GM23338 (cell line): ENCODE measurements around the gene MIAT. TPM values are rescaled to one million over a fixed set of nuclear protein-coding genes. Genes with fewer than 3 reads are reported as not detected.

Source experiments
- ATAC-seq: fragments of 200-7000 bp; cut with Tn5 transposase; 3 replicates; pipeline ENCODE4 v1.9.1; 2020
- DNase-seq: peaks from one replicate; pipeline ENCODE4 v3.0.0-alpha.2; 2015; ENCODE audit warnings: low spot score
- H2AFZ ChIP-seq: fragments of 200-600 bp; sonication (generic); 2 replicates; pipeline ENCODE4 v1.8.0; 2016; ENCODE audit warnings: antibody characterized with exemption, mild to moderate bottlenecking, moderate library complexity
- H3F3A ChIP-seq: fragments of 200-600 bp; sonication (generic); replicated peaks from 2 replicates; pipeline ENCODE4 v1.8.0; 2017; ENCODE audit warnings: antibody characterized with exemption, mixed run types, low read depth
- H3K27ac ChIP-seq: fragments of 200-600 bp; sonication (generic); 2 replicates; pipeline ENCODE4 v1.6.1; 2016; ENCODE audit warnings: low read depth
- H3K27me3 ChIP-seq: fragments of 200-600 bp; sonication (generic); 2 replicates; pipeline ENCODE4 v1.8.0; 2016; ENCODE audit warnings: mild to moderate bottlenecking, mixed run types, moderate library complexity; ENCODE audit not compliant: insufficient read depth
- H3K36me3 ChIP-seq: fragments of 200-600 bp; sonication (generic); 2 replicates; pipeline ENCODE4 v1.8.0; 2016; ENCODE audit warnings: mild to moderate bottlenecking; ENCODE audit not compliant: insufficient read depth
- H3K4me1 ChIP-seq: fragments of 200-600 bp; sonication (generic); 2 replicates; pipeline ENCODE4 v1.8.0; 2016; ENCODE audit warnings: mild to moderate bottlenecking, moderate library complexity; ENCODE audit not compliant: insufficient read depth
- H3K4me2 ChIP-seq: fragments of 200-600 bp; sonication (generic); 2 replicates; pipeline ENCODE4 v1.7.1; 2017; ENCODE audit warnings: mixed run types
- H3K4me3 ChIP-seq: fragments of 200-600 bp; sonication (generic); 2 replicates; pipeline ENCODE4 v1.6.1; 2016; ENCODE audit warnings: mixed run types
- H3K79me2 ChIP-seq: fragments of 200-600 bp; sonication (generic); replicated peaks from 2 replicates; pipeline ENCODE4 v1.8.0; 2017; ENCODE audit warnings: mild to moderate bottlenecking; ENCODE audit not compliant: insufficient read depth
- H3K9me2 ChIP-seq: fragments of 200-600 bp; sonication (generic); 2 replicates; pipeline ENCODE4 v1.8.0; 2017; ENCODE audit not compliant: insufficient read depth
- H4K20me1 ChIP-seq: fragments of 200-600 bp; sonication (generic); replicated peaks from 2 replicates; pipeline ENCODE4 v1.8.0; 2017; ENCODE audit warnings: mild to moderate bottlenecking; ENCODE audit not compliant: insufficient read depth
- H3K27ac Mint-ChIP-seq: 2 replicates; pipeline ENCODE4 v1.8.0; 2020; ENCODE audit warnings: inconsistent platforms, mild to moderate bottlenecking, moderate library complexity, mixed read lengths
- H3K27me3 Mint-ChIP-seq: 3 replicates; pipeline ENCODE4 v1.8.0; 2022; ENCODE audit warnings: low read depth, mild to moderate bottlenecking, moderate library complexity, mixed read lengths, inconsistent platforms; ENCODE audit not compliant: insufficient read depth, poor library complexity
- H3K36me3 Mint-ChIP-seq: 3 replicates; pipeline ENCODE4 v1.8.0; 2021; ENCODE audit warnings: low read depth, mild to moderate bottlenecking, inconsistent platforms, moderate library complexity, mixed read lengths
- H3K4me1 Mint-ChIP-seq: 3 replicates; pipeline ENCODE4 v1.8.0; 2020; ENCODE audit warnings: mild to moderate bottlenecking, inconsistent platforms, mixed read lengths
- H3K4me3 Mint-ChIP-seq: 3 replicates; pipeline ENCODE4 v1.8.0; 2021; ENCODE audit warnings: moderate library complexity, mild to moderate bottlenecking, inconsistent platforms, mixed read lengths
- H3K9me3 Mint-ChIP-seq: 3 replicates; pipeline ENCODE4 v1.8.0; 2020; ENCODE audit warnings: moderate library complexity, mild to moderate bottlenecking, inconsistent platforms, mixed read lengths
- CREB1 ChIP-seq: fragments of 250-450 bp; sonication (Bioruptor Pico); IDR thresholded peaks from 2 replicates; pipeline ENCODE4 v1.5.0; 2020; ENCODE audit warnings: low read depth, mild to moderate bottlenecking, moderate library complexity
- CTCF ChIP-seq, 2 experiments: fragments of 200-600 bp in 1 of 2; sonication (generic) in 1 of 2; conservative IDR thresholded peaks; 2 replicates each; pipeline versions ENCODE4 v1.5.1 to v1.6.1; 2016 to 2017; ENCODE audit warnings: antibody characterized with exemption in 2 of 2, low read depth in 2 of 2, mild to moderate bottlenecking in 2 of 2, moderate library complexity in 1 of 2
- ETS1 ChIP-seq: IDR thresholded peaks from 2 replicates; pipeline ENCODE4 v1.6.1; 2016; ENCODE audit warnings: antibody characterized with exemption
- EZH2 ChIP-seq: fragments of 200-600 bp; sonication (generic); IDR thresholded peaks from one replicate; pipeline ENCODE4 v1.8.0; 2017; ENCODE audit warnings: antibody characterized with exemption, mild to moderate bottlenecking, low read depth; ENCODE audit not compliant: unreplicated experiment
- EZH2phosphoT487 ChIP-seq: fragments of 200-600 bp; sonication (generic); IDR thresholded peaks from one replicate; pipeline ENCODE4 v1.8.1; 2018; ENCODE audit warnings: antibody characterized with exemption; ENCODE audit not compliant: unreplicated experiment
- JUNB ChIP-seq: IDR thresholded peaks from one replicate; pipeline ENCODE4 v1.6.1; 2016; ENCODE audit warnings: antibody characterized with exemption; ENCODE audit not compliant: unreplicated experiment
- NANOG ChIP-seq: IDR thresholded peaks from 2 replicates; pipeline ENCODE4 v1.6.1; 2016; ENCODE audit warnings: antibody characterized with exemption, borderline replicate concordance
- POLR2AphosphoS5 ChIP-seq: IDR thresholded peaks from 2 replicates; pipeline ENCODE4 v1.6.1; 2016; ENCODE audit warnings: antibody characterized with exemption, low read depth
- STAT1 ChIP-seq: IDR thresholded peaks from one replicate; pipeline ENCODE4 v1.6.1; 2016; ENCODE audit warnings: antibody characterized with exemption; ENCODE audit not compliant: unreplicated experiment
- ZNF114 ChIP-seq: fragments of 250-450 bp; sonication (Bioruptor Pico); IDR thresholded peaks from 2 replicates; pipeline ENCODE4 v1.5.0; 2020; ENCODE audit warnings: mild to moderate bottlenecking, moderate library complexity
- ZNF331 ChIP-seq: fragments of 250-450 bp; sonication (Bioruptor Pico); IDR thresholded peaks from 2 replicates; pipeline ENCODE4 v1.5.0; 2020; ENCODE audit warnings: low read depth, mild to moderate bottlenecking, moderate library complexity
- polyA plus RNA-seq: library from polyadenylated mRNA; unstranded; fragments of >200 nt; fragmentation: Nextera tagmentation; extraction: Ambion mirVana; gene quantifications from 2 replicates; pipeline ENCODE4 v1.2.1, GENCODE V29; 2016
- total RNA-seq: library from RNA; depleted of rRNA; stranded (reverse); fragments of >200 nt; shearing (Covaris generic); gene quantifications from 2 replicates; pipeline ENCODE4 v1.2.3, GENCODE V29; 2014
- TF ChIP-seq, protein P1 (sequence below): IDR thresholded peaks from one replicate; pipeline ENCODE4 v1.6.1; 2018; ENCODE audit warnings: antibody characterized with exemption; ENCODE audit not compliant: unreplicated experiment
- TF ChIP-seq, protein P2 (sequence below): fragments of 250-450 bp; sonication (Bioruptor Pico); IDR thresholded peaks from 2 replicates; pipeline ENCODE4 v1.5.0; 2020; ENCODE audit warnings: mild to moderate bottlenecking, moderate library complexity

The MIAT gene
- total and polyA plus RNA-seq, 2 experiments from 2014 or later, result 10.0 to 63.6 TPM

DNA sequence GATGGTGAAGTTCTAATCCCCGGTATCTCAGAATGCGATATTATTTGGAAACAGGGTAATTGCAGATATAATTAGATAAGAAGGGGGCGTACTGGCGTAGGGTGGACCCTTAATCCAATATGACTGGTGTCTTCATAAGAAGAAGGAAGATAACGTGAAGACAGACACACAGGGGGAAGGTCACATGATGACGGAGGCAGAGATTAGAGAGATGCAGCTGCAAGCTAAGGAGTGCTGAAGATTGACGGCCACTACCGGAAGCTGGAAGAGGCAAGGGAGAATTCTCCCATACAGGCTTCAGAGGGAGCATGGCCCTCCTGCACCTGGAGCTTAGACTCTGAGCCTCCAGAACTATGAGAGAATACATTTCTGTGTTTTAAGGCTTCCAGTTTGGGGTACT lies 54.8 kb downstream of the MIAT start:
- TF ChIP-seq NANOG (no peak), ETS1 (no peak), ZNF331 (CRISPR knock-in tag) (no peak), CTCF (conservative IDR thresholded peaks at IDR 0.05; ENCODE audit: low read depth in 2 of 2) (no peak), JUNB (no peak), STAT1 (no peak), CREB1 (CRISPR knock-in tag) (no peak), EZH2 (no peak), EZH2phosphoT487 (no peak), POLR2AphosphoS5 (no peak), ZNF114 (CRISPR knock-in tag) (no peak)
- TF ChIP-seq, protein P1, sequence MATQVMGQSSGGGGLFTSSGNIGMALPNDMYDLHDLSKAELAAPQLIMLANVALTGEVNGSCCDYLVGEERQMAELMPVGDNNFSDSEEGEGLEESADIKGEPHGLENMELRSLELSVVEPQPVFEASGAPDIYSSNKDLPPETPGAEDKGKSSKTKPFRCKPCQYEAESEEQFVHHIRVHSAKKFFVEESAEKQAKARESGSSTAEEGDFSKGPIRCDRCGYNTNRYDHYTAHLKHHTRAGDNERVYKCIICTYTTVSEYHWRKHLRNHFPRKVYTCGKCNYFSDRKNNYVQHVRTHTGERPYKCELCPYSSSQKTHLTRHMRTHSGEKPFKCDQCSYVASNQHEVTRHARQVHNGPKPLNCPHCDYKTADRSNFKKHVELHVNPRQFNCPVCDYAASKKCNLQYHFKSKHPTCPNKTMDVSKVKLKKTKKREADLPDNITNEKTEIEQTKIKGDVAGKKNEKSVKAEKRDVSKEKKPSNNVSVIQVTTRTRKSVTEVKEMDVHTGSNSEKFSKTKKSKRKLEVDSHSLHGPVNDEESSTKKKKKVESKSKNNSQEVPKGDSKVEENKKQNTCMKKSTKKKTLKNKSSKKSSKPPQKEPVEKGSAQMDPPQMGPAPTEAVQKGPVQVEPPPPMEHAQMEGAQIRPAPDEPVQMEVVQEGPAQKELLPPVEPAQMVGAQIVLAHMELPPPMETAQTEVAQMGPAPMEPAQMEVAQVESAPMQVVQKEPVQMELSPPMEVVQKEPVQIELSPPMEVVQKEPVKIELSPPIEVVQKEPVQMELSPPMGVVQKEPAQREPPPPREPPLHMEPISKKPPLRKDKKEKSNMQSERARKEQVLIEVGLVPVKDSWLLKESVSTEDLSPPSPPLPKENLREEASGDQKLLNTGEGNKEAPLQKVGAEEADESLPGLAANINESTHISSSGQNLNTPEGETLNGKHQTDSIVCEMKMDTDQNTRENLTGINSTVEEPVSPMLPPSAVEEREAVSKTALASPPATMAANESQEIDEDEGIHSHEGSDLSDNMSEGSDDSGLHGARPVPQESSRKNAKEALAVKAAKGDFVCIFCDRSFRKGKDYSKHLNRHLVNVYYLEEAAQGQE, result no peak
- TF ChIP-seq, protein P2, sequence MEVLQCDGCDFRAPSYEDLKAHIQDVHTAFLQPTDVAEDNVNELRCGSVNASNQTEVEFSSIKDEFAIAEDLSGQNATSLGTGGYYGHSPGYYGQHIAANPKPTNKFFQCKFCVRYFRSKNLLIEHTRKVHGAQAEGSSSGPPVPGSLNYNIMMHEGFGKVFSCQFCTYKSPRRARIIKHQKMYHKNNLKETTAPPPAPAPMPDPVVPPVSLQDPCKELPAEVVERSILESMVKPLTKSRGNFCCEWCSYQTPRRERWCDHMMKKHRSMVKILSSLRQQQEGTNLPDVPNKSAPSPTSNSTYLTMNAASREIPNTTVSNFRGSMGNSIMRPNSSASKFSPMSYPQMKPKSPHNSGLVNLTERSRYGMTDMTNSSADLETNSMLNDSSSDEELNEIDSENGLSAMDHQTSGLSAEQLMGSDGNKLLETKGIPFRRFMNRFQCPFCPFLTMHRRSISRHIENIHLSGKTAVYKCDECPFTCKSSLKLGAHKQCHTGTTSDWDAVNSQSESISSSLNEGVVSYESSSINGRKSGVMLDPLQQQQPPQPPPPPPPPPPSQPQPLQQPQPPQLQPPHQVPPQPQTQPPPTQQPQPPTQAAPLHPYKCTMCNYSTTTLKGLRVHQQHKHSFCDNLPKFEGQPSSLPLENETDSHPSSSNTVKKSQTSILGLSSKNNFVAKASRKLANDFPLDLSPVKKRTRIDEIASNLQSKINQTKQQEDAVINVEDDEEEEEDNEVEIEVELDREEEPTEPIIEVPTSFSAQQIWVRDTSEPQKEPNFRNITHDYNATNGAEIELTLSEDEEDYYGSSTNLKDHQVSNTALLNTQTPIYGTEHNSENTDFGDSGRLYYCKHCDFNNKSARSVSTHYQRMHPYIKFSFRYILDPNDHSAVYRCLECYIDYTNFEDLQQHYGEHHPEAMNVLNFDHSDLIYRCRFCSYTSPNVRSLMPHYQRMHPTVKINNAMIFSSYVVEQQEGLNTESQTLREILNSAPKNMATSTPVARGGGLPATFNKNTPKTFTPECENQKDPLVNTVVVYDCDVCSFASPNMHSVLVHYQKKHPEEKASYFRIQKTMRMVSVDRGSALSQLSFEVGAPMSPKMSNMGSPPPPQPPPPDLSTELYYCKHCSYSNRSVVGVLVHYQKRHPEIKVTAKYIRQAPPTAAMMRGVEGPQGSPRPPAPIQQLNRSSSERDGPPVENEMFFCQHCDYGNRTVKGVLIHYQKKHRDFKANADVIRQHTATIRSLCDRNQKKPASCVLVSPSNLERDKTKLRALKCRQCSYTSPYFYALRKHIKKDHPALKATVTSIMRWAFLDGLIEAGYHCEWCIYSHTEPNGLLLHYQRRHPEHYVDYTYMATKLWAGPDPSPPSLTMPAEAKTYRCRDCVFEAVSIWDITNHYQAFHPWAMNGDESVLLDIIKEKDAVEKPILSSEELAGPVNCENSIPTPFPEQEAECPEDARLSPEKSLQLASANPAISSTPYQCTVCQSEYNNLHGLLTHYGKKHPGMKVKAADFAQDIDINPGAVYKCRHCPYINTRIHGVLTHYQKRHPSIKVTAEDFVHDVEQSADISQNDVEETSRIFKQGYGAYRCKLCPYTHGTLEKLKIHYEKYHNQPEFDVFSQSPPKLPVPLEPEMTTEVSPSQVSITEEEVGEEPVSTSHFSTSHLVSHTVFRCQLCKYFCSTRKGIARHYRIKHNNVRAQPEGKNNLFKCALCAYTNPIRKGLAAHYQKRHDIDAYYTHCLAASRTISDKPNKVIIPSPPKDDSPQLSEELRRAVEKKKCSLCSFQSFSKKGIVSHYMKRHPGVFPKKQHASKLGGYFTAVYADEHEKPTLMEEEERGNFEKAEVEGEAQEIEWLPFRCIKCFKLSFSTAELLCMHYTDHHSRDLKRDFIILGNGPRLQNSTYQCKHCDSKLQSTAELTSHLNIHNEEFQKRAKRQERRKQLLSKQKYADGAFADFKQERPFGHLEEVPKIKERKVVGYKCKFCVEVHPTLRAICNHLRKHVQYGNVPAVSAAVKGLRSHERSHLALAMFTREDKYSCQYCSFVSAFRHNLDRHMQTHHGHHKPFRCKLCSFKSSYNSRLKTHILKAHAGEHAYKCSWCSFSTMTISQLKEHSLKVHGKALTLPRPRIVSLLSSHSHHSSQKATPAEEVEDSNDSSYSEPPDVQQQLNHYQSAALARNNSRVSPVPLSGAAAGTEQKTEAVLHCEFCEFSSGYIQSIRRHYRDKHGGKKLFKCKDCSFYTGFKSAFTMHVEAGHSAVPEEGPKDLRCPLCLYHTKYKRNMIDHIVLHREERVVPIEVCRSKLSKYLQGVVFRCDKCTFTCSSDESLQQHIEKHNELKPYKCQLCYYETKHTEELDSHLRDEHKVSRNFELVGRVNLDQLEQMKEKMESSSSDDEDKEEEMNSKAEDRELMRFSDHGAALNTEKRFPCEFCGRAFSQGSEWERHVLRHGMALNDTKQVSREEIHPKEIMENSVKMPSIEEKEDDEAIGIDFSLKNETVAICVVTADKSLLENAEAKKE (CRISPR knock-in tag), result no peak
- Histone ChIP-seq H3K4me1 (peaks cover 3% of the 10 kb centered on the region; the same call in 1 of the 2 replicates), H4K20me1 (no peaks in the 10 kb centered on the region), H3K27ac (no peak overlapping the region), H3K9me2 (no peaks in the 10 kb centered on the region), H2AFZ (no peak overlapping the region), H3K36me3 (no peaks in the 10 kb centered on the region), H3K4me2 (no peak overlapping the region), H3K4me3 (no peak overlapping the region), H3K79me2 (no peaks in the 10 kb centered on the region), H3K27me3 (no peaks in the 10 kb centered on the region), H3F3A (0 out of 2 replicates have a peak, but pooled peaks cover 12% of the 10 kb centered on the region)
- peaks cover 13% of the 10 kb centered on the region for H3K9me3 Mint-ChIP-seq
- H3K4me1 Mint-ChIP-seq, result peaks cover 3% of the 10 kb centered on the region; the same call in 2 of the 3 replicates
- no peak overlapping the region for H3K4me3 Mint-ChIP-seq
- ATAC-seq (no peak), DNase-seq (no peak)
- H3K36me3 Mint-ChIP-seq, result peaks cover 14% of the 10 kb centered on the region
- peaks cover 2% of the 10 kb centered on the region for H3K27me3 Mint-ChIP-seq
- no peak overlapping the region for H3K27ac Mint-ChIP-seq
